H1 (cell line): ENCODE measurements around the gene SPATS2. TPM values are rescaled to one million over a fixed set of nuclear protein-coding genes. Genes with fewer than 3 reads are reported as not detected.
A peak's percentile ranks its signal among the peaks of the same experiment; 100 is the strongest.

Experiments used
- CTCF ChIA-PET: fragments of 300-600 bp; sonication (Branson Sonifier 250); formaldehyde crosslinking; loops from one replicate; lab custom pipeline; 2021; ENCODE audit not compliant: partially characterized antibody; lab: Charles Lee
- POLR2A ChIA-PET: fragments of 300-600 bp; sonication (Branson Sonifier 250); formaldehyde crosslinking; loops from one replicate; lab custom pipeline; 2021; ENCODE audit warnings: inconsistent platforms; ENCODE audit not compliant: partially characterized antibody; lab: Charles Lee
- DNase-seq, 2 experiments: peaks; one replicate each; pipeline versions ENCODE4 v3.0.0 to v3.0.0-alpha.2; 2010 to 2022; ENCODE audit warnings: low spot score in 2 of 2, low read depth in 1 of 2, mixed read lengths in 1 of 2
- FAIRE-seq: peaks from 2 replicates; lab custom pipeline; 2011; peaks lifted over from hg19 to GRCh38; lab: Jason Lieb, UNC
- H2AFZ ChIP-seq: 2 replicates; pipeline ENCODE4 v1.8.1; 2012; ENCODE audit warnings: low read length, inconsistent platforms
- H2AK5ac ChIP-seq: 2 replicates; pipeline ENCODE4 v1.6.1; 2013; ENCODE audit warnings: low read depth, low read length
- H2BK120ac ChIP-seq: replicated peaks from 2 replicates; pipeline ENCODE3; 2013; ENCODE audit warnings: low read depth, low read length, inconsistent platforms
- H2BK12ac ChIP-seq: 2 replicates; pipeline ENCODE4 v1.6.1; 2013; ENCODE audit warnings: low read depth, low read length
- H2BK15ac ChIP-seq: 2 replicates; pipeline ENCODE4 v1.6.1; 2013; ENCODE audit warnings: low read length
- H2BK20ac ChIP-seq: 2 replicates; pipeline ENCODE4 v1.6.1; 2013; ENCODE audit warnings: low read length
- H2BK5ac ChIP-seq: 2 replicates; pipeline ENCODE4 v1.6.1; 2013; ENCODE audit warnings: low read depth, low read length
- H3K14ac ChIP-seq: 2 replicates; pipeline ENCODE4 v1.6.1; 2013; ENCODE audit warnings: inconsistent platforms; ENCODE audit not compliant: insufficient read length
- H3K18ac ChIP-seq: 2 replicates; pipeline ENCODE4 v1.6.1; 2013; ENCODE audit warnings: low read length; ENCODE audit errors: extremely low read depth
- H3K23ac ChIP-seq: 2 replicates; pipeline ENCODE4 v1.6.1; 2013; ENCODE audit warnings: inconsistent platforms; ENCODE audit not compliant: insufficient read length
- H3K23me2 ChIP-seq: 2 replicates; pipeline ENCODE4 v1.6.1; 2013; ENCODE audit warnings: low read depth, low read length
- H3K27ac ChIP-seq: 2 replicates; pipeline ENCODE4 v1.6.1; 2011; ENCODE audit warnings: low read depth, low read length, inconsistent platforms
- H3K27me3 ChIP-seq, 4 experiments: replicated peaks in 1 of 4; 1 replicate in 1 of 4; 2 replicates in 3 of 4; pipeline versions ENCODE4 v1.6.1 to v1.8.1; 2011 to 2013; ENCODE audit warnings: low read length in 3 of 4, mild to moderate bottlenecking in 3 of 4, inconsistent platforms in 2 of 4, mixed read lengths in 2 of 4, moderate library complexity in 1 of 4; ENCODE audit not compliant: control insufficient read depth in 3 of 4, insufficient read depth in 3 of 4; ENCODE audit errors: extremely low read depth in 1 of 4
- H3K36me3 ChIP-seq, 4 experiments: 2 replicates each; pipeline versions ENCODE4 v1.6.1 to v1.8.1; 2011 to 2013; ENCODE audit warnings: mild to moderate bottlenecking in 4 of 4, low read length in 3 of 4, moderate library complexity in 2 of 4, control low read depth in 1 of 4, inconsistent platforms in 1 of 4; ENCODE audit not compliant: insufficient read depth in 4 of 4, control insufficient read depth in 2 of 4
- H3K4ac ChIP-seq: replicated peaks from 2 replicates; pipeline ENCODE3; 2013; ENCODE audit warnings: low read length, low read depth, mixed read lengths, inconsistent platforms; ENCODE audit not compliant: insufficient read length
- H3K4me1 ChIP-seq, 4 experiments: replicated peaks in 1 of 4; 1 replicate in 1 of 4; 2 replicates in 3 of 4; pipeline versions ENCODE4 v1.6.1 to v1.8.1; 2011 to 2013; ENCODE audit warnings: low read length in 3 of 4, inconsistent platforms in 2 of 4, mixed read lengths in 1 of 4; ENCODE audit not compliant: insufficient read depth in 4 of 4, control insufficient read depth in 3 of 4
- H3K4me2 ChIP-seq, 2 experiments: 2 replicates each; pipeline versions ENCODE4 v1.6.1 to v1.8.1; 2011 to 2013; ENCODE audit warnings: low read depth in 2 of 2, low read length in 2 of 2, control low read depth in 1 of 2, inconsistent platforms in 1 of 2, mild to moderate bottlenecking in 1 of 2; ENCODE audit not compliant: insufficient read depth in 1 of 2
- H3K4me3 ChIP-seq, 4 experiments: fragments of 200-600, 300-600 bp in 1 of 4; sonication (generic), shearing (Covaris generic), sonication (Bioruptor Twin) in 1 of 4; 2 replicates each; pipeline versions ENCODE4 v1.5.1 to v1.8.1; 2011 to 2016; ENCODE audit warnings: low read length in 4 of 4, low read depth in 3 of 4, control low read depth in 2 of 4, inconsistent platforms in 2 of 4, mild to moderate bottlenecking in 2 of 4, mixed read lengths in 1 of 4, moderate library complexity in 1 of 4; ENCODE audit not compliant: insufficient read depth in 2 of 4; ENCODE audit errors: extremely low read depth in 1 of 4
- H3K56ac ChIP-seq: replicated peaks from 2 replicates; pipeline ENCODE3; 2013; ENCODE audit warnings: low read depth, mild to moderate bottlenecking, mixed read lengths, low read length, inconsistent platforms; ENCODE audit not compliant: insufficient read length
- H3K79me1 ChIP-seq: 2 replicates; pipeline ENCODE4 v1.6.1; 2013; ENCODE audit warnings: low read depth, low read length, control low read depth
- H3K79me2 ChIP-seq, 2 experiments: 2 replicates each; pipeline versions ENCODE4 v1.6.1 to v1.8.1; 2012 to 2013; ENCODE audit warnings: low read length in 2 of 2, mild to moderate bottlenecking in 2 of 2, inconsistent platforms in 1 of 2; ENCODE audit not compliant: insufficient read depth in 2 of 2, control insufficient read depth in 1 of 2
- H3K9ac ChIP-seq, 4 experiments: replicated peaks in 1 of 4; 1 replicate in 1 of 4; 2 replicates in 3 of 4; pipeline versions ENCODE4 v1.6.1 to v1.8.1; 2011 to 2013; ENCODE audit warnings: low read depth in 3 of 4, low read length in 3 of 4, control low read depth in 2 of 4, mild to moderate bottlenecking in 2 of 4, moderate library complexity in 2 of 4, inconsistent platforms in 1 of 4; ENCODE audit errors: extremely low read depth in 1 of 4
- H3K9me3 ChIP-seq, 2 experiments: 2 replicates each; pipeline versions ENCODE4 v1.6.1 to v1.8.1; 2012 to 2013; ENCODE audit warnings: mild to moderate bottlenecking in 2 of 2, moderate library complexity in 2 of 2, control low read depth in 1 of 2, inconsistent platforms in 1 of 2, low read depth in 1 of 2, low read length in 1 of 2, mixed read lengths in 1 of 2; ENCODE audit not compliant: insufficient read depth in 2 of 2
- H4K20me1 ChIP-seq, 2 experiments: replicated peaks in 1 of 2; 2 replicates each; pipeline versions ENCODE3 to v1.8.1; 2011 to 2013; ENCODE audit warnings: inconsistent platforms in 2 of 2, low read length in 2 of 2, mild to moderate bottlenecking in 1 of 2; ENCODE audit not compliant: insufficient read depth in 2 of 2, control insufficient read depth in 1 of 2
- H4K5ac ChIP-seq: 2 replicates; pipeline ENCODE4 v1.6.1; 2013; ENCODE audit warnings: low read length, low read depth, mixed read lengths, inconsistent platforms; ENCODE audit not compliant: insufficient read length
- H4K8ac ChIP-seq: 2 replicates; pipeline ENCODE4 v1.8.0; 2013; ENCODE audit warnings: mild to moderate bottlenecking, moderate library complexity, low read length, inconsistent platforms; ENCODE audit not compliant: insufficient read depth; ENCODE audit errors: extremely low read depth
- H4K91ac ChIP-seq: replicated peaks from 2 replicates; pipeline ENCODE3; 2013; ENCODE audit warnings: low read length, mixed read lengths, inconsistent platforms; ENCODE audit not compliant: insufficient read length
- WGBS, 2 experiments: shearing (Covaris generic) in 1 of 2; methylation state at CpG; one replicate each; pipeline versions ENCODE4 v1.1.6 to v1.1.7; 2013 to 2015; ENCODE audit warnings: low lambda C conversion rate in 2 of 2, mixed read lengths in 2 of 2, inconsistent platforms in 1 of 2, low coverage in 1 of 2, missing lambda C conversion rate in 1 of 2; ENCODE audit not compliant: insufficient replicate concordance in 2 of 2, insufficient coverage in 1 of 2, insufficient read length in 1 of 2; ENCODE audit errors: extremely low coverage in 1 of 2, missing lambda C conversion rate in 1 of 2; 5-methylcytosine and 5-hydroxymethylcytosine counted together
- polyA plus RNA-seq, 7 experiments: library from polyadenylated mRNA; depleted of rRNA in 3 of 7; stranded (reverse) in 5 of 7; unstranded in 2 of 7; fragments of >200 nt in 5 of 7; fragments of 200-250 nt in 2 of 7; gene quantifications; 1 replicate in 5 of 7; 2 replicates in 1 of 7; 4 replicates in 1 of 7; pipeline versions ENCODE4 v1.2.1 to v1.2.3, GENCODE V29; 2011 to 2013; ENCODE audit warnings: missing spikeins in 2 of 7, mixed read lengths in 2 of 7
- total RNA-seq: library from RNA; stranded (reverse); fragmentation: NEBNext Ultra II Directional; extraction: Animal tissue kit (Norgen Biotek cat#: 25700); gene quantifications from 2 replicates; pipeline ENCODE4 v1.2.1, GENCODE V29; 2021

Gene SPATS2
- total and polyA plus RNA-seq, 2 of the 8 experiments (the other 6 are each of a cell fraction or from before 2014, with no cell fraction given) = 19.2 to 24.5 TPM

- Histone ChIP-seq H2BK20ac (no peak overlapping the region), H3K4me1 (peaks cover 0 to 8% (median 2%) of the 10 kb centered on the region in 4 experiments; a peak in 3 of 7 replicates), H2BK5ac (no peak overlapping the region), H2BK120ac (no peak overlapping the region), H4K8ac (no peak overlapping the region), H3K9me3 (no peaks in the 10 kb centered on the region), H3K79me2 (peaks cover 2 to 27% of the 10 kb centered on the region in 2 experiments), H3K56ac (no peak overlapping the region), H3K4me3 (peak overlapping the region in 1 of 4 experiments; percentile 95; a peak in 1 of 8 replicates), H3K4me2 (peak overlapping the region; percentile 19 to 86; a peak in 3 of 4 replicates), H3K23me2 (peaks cover 9% of the 10 kb centered on the region), H3K18ac (no peak overlapping the region), H2BK12ac (no peak overlapping the region), H3K9ac (no peak overlapping the region), H3K36me3 (no peaks in the 10 kb centered on the region), H3K23ac (peak overlapping the region; percentile 53), H4K91ac (peak overlapping the region; percentile 34), H2BK15ac (no peak overlapping the region), H3K4ac (peak overlapping the region; percentile 57), H3K14ac (no peak overlapping the region), H3K27me3 (peaks cover 0 to 3% (median 0%) of the 10 kb centered on the region in 4 experiments; a peak in 3 of 7 replicates), H3K79me1 (no peaks in the 10 kb centered on the region), H4K20me1 (no peaks in the 10 kb centered on the region), H2AK5ac (no peak overlapping the region), H2AFZ (no peak overlapping the region), H4K5ac (no peak overlapping the region), H3K27ac (no peak overlapping the region)
- FAIRE-seq (no peak), DNase-seq (no peak)
- ChIA-PET POLR2A (interaction anchor here (1.8 kb wide), 1 partner anchor 148 kb away, joined by 7 read pairs; no protein-coding TSS in a partner anchor), CTCF (interaction anchor here (0.6 to 26.7 kb wide), 5 partner anchors 18 to 215 kb away, joined by 3 to 538 read pairs (median 8); partner anchors contain the start of gene DNAJC22)
- WGBS, 2 experiments = 80% methylated on average over 5 of the region's 5 CpGs; no CpG with 5 or more reads in 1 of the 2 experiments
These were observed 1.7 kb upstream of the SPATS2 start for GRCh38 chr12:49365542-49365941.
